Kidney epithelial cell (primary cell): ENCODE measurements around the gene PACRG. TPM values are rescaled to one million over a fixed set of nuclear protein-coding genes. Genes with fewer than 3 reads are reported as not detected.

Source experiments
- DNase-seq: peaks from one replicate; pipeline ENCODE4 v3.0.0-alpha.2; 2010; ENCODE audit warnings: low read depth
- H3K27me3 ChIP-seq: 2 replicates; pipeline ENCODE4 v1.6.0; 2011; ENCODE audit warnings: low read length; ENCODE audit not compliant: control insufficient read depth, insufficient read depth
- H3K36me3 ChIP-seq: 2 replicates; pipeline ENCODE4 v1.5.1; 2011; ENCODE audit warnings: low read length; ENCODE audit not compliant: control insufficient read depth, insufficient read depth
- H3K4me3 ChIP-seq: 2 replicates; pipeline ENCODE4 v1.5.1; 2011; ENCODE audit warnings: low read depth, mild to moderate bottlenecking, control low read depth, low read length
- total RNA-seq: library from RNA; depleted of rRNA; stranded (reverse); fragments of >200 nt; gene quantifications from 2 replicates; pipeline ENCODE4 v1.2.3, GENCODE V29; 2015
- TF ChIP-seq, protein P1 (sequence below): IDR thresholded peaks from 2 replicates; pipeline ENCODE4 v1.5.1; 2011; ENCODE audit warnings: mild to moderate bottlenecking, moderate library complexity, low read length, control low read depth, inconsistent platforms; ENCODE audit not compliant: insufficient read depth, poor library complexity, severe bottlenecking

PACRG gene
- total RNA-seq, 1 donor from 2014 or later = 0.29 TPM

DNA sequence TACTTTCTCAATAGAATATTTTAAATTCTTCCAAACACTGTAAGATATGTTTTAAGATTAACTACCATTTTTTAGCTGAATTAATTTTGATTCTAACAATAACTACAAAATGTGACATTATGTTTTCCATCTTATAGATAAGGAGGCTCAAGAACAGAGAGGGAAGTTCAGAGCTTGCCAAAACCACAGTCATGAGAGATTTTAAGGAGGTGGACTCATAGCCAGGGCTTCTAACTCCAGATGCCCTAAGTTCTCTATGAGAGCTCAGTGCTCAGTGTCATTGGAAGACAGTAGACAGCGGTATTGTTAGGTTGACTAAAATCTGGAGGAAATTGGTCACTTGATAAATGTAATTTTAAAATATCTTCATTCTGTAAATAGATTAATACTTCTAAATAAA is 144.2 kb downstream of the PACRG start:
- DNase-seq = no peak
- TF ChIP-seq, protein P1, sequence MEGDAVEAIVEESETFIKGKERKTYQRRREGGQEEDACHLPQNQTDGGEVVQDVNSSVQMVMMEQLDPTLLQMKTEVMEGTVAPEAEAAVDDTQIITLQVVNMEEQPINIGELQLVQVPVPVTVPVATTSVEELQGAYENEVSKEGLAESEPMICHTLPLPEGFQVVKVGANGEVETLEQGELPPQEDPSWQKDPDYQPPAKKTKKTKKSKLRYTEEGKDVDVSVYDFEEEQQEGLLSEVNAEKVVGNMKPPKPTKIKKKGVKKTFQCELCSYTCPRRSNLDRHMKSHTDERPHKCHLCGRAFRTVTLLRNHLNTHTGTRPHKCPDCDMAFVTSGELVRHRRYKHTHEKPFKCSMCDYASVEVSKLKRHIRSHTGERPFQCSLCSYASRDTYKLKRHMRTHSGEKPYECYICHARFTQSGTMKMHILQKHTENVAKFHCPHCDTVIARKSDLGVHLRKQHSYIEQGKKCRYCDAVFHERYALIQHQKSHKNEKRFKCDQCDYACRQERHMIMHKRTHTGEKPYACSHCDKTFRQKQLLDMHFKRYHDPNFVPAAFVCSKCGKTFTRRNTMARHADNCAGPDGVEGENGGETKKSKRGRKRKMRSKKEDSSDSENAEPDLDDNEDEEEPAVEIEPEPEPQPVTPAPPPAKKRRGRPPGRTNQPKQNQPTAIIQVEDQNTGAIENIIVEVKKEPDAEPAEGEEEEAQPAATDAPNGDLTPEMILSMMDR = no peak

DNA sequence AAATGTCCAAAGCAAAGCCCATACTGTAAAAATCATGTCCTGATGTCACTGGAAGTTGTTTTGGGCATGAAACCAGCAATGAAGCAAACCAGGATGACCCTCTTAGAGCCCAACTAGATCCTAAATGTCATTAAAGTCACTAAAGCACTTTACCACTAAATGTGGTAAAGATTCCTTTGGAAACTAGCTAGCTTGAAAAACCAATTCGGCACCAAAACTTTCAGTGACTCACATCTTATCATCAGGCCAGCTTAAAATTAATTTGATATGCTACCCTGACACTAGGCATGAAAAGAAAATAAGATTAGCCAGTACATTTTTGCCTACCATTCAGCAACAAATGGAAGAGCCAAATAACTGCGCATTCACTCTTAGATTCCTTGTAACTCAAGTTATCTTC is 145.8 kb downstream of the PACRG start:
- Histone ChIP-seq H3K4me3 (no peak overlapping the region), H3K27me3 (no peaks in the 10 kb centered on the region), H3K36me3 (no peaks in the 10 kb centered on the region)
- no peak for DNase-seq
- TF ChIP-seq, protein P1 = no peak

More for the DNA sequence above, 144.2 kb downstream of the PACRG start:
- Histone ChIP-seq H3K36me3 (no peaks in the 10 kb centered on the region), H3K4me3 (no peak overlapping the region), H3K27me3 (no peaks in the 10 kb centered on the region)

DNA sequence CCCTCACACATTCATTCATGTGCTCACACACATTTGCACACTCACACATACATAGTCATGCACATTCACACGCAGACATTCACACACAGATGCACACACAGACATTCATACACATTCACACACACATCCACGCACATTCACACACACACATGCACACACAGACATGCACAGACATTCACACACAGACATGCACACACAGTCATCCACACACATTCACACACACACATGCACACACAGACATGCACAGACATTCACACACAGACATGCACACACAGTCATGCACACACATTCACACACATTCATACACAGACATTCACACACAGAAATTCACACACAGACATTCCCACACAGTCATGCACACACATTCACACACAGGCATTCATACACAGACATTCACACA is 147.3 kb downstream of the PACRG start:
- TF ChIP-seq, protein P1 = no peak
- DNase-seq = no peak
- Histone ChIP-seq H3K4me3 (no peak overlapping the region), H3K27me3 (no peaks in the 10 kb centered on the region), H3K36me3 (no peaks in the 10 kb centered on the region)

DNA sequence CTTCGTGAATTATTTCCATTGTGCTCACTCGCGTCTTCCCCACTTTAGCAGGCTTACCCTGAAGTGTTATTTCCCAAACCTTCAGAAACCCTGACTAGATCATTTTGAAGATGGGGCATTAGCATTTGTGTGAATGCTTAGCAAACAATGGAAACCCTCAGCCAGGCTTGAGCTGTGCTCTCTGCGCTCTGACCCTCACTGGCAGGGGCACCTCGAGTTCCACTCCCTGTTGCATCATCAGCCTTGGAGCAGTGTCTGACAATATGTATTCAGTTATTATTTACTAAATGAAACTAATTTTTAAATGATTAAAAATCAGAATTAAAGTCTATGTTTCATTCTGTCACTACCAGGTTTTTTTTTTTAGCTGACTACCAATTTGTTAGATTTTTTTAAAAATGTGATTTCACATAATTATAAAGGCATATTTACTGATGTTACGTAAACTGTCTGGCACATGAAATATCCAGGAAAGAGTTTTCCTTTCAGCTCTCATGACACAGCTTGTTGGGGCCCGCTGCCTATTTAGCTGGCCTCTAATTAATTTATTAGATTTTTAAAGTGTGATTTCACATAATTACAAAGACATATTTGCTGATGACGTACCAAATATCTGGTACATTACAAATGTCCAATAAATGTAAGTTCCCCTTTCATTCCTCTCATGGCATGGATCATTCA is 155.2 kb downstream of the PACRG start:
- TF ChIP-seq, protein P1 = no peak

DNA sequence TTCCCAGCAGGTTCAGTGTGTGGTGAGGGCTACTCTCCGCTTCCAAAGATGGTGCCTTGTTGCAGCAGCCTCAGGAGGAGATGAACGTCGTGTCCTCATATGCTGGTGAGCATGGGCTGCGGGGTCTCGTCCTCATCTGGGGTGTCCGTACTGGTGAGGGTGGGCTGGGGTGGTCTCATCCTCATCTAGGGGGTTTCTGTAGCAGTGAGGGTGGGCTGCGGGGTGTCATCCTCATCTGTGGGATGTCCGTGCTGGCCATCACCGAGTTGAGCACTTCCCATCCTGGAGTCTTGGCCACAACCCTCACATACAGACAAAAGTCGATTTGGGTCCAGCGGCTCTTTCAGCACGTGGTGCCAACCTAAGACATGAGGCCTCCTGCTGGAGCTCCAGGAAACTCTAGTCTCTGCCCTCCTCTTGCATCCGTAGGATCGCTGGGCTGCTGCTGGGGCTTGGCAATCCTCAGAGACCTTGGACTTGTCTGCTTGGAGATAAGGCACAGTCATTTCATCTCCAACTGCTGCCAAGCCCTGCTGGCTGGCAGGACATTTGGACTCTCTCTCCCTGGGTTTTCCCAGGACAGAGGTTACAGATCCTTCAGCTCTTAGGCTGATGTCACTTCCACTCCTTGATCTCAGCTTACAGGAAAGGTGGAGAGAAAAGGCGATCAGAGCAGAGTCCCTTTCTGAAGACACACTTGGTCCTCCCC is 160.4 kb downstream of the PACRG start:
- no peaks in the 10 kb centered on the region for H3K36me3 ChIP-seq
- TF ChIP-seq, protein P1 = no peak

More for the DNA sequence above, 155.2 kb downstream of the PACRG start:
- Histone ChIP-seq H3K36me3 (no peaks in the 10 kb centered on the region), H3K4me3 (no peak overlapping the region), H3K27me3 (no peaks in the 10 kb centered on the region)
- DNase-seq = no peak

More for the DNA sequence above, 160.4 kb downstream of the PACRG start:
- H3K4me3 ChIP-seq = no peak overlapping the region
- DNase-seq = no peak
- no peaks in the 10 kb centered on the region for H3K27me3 ChIP-seq
